GOT3 (cell line): ENCODE data around the gene OR5K1.

Experiments
- DNase-seq: peaks from one replicate; lab custom pipeline; 2025; ENCODE audit warnings: mixed read lengths; lab: John Stamatoyannopoulos, UW

Gene OR5K1

DNA sequence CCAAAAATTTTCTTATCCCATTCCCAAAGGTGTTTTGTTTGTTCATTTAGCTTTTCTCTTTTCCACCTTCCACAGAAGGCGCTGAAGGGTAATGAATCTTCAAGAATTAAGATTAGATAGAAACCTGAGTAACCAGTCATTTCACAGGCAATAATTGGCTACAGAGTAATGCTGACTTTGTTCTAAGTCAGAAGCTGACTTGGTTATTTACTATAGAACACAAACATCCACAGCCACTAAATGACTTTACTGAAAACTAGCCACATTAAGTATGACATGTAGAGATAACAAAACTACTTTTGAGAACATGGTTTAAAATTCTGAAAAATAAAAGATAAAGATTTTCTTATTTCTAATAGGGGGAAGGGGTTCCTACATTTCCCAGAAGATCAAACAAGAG is 51.9 kb downstream of the OR5K1 start:
- no peak for DNase-seq

DNA sequence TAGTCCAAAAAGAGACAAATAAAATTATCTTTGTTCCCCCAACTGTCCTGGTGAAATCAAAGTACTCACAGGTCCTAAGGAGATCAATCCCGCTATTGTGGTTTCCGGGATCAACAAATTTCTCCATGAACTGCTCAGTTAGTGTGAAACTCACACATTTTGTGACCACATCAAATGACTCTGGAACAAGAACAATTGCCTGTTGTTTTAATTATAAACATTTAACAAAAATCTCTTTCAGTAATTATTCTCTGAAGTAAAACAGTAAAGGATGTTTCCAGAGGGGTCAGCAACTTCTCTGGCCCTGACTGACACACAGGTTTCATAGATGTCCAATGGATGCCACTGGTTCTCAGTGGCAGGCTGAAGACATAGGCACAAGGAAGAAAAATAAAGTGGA is 55.8 kb downstream of the OR5K1 start:
- DNase-seq = no peak

DNA sequence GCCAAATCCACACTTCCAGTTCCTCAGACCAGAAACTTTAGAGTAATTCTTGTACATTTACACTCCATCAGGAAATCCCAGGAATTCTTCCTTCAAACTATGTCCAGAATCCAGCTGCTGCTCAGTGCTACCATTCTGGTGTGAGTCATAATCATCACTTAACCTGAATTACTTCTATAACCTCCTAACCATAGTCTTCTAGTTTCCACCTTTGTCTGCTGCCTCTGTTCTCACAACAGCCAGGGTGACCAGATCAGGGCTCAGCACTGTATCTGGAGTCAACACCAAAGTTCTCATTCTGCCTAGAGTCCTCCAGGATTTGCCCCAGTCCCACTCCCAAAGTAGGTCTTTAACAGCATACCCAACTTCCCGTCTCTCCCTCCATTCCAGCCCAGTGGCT is 56.4 kb downstream of the OR5K1 start:
- DNase-seq = no peak

DNA sequence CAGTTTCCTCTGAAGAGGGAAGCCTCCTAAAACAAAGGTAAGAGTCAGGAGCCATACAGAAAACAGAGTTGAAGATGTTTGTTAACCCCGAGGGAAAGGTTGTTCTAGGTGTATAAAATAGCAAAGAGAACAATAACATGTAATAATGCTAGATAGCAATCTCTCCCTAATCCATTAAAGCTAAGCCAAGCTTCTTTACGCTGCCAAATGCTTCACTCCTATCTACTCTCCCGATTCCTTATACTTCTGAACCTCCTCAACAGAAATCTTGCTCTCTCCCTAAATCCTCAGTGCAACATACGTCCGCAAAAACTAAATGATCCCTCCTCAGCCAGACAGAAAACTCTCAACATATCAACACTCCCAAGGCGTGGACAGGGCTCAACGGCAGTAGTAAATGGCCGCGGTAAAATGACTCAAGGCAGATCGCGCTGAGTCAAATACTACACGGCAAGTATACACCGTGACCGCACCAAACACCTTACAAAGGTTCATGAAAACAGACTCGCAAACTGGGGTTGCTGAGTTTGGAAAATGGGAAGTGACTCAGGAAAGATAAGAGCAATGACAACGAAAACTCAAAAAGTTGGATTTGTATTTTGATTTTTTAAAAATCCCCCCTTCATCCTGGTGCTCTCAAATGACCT is 59.0 kb downstream of the OR5K1 start:
- DNase-seq = no peak
